ENCODE data around the gene CXCL17. TPM values are rescaled to one million over a fixed set of nuclear protein-coding genes. Genes with fewer than 3 reads are reported as not detected.

Gene CXCL17
- total RNA-seq, 1 donor from 2014 or later: 2.9 TPM

GRCh38 chr19:42411581-42412178 is 31.1 kb downstream of the CXCL17 start:
- Histone ChIP-seq H3K27me3 (no peaks in the 10 kb centered on the region), H3K4me3 (no peak overlapping the region), H3K36me3 (no peaks in the 10 kb centered on the region), H3K9me3 (no peaks in the 10 kb centered on the region), H3K27ac (no peak overlapping the region), H3K4me1 (peaks cover 6% of the 10 kb centered on the region)
- intact Hi-C loops (cut with DNase I): no loop called here
- DNase-seq (ENCODE audit: extremely low spot score in 2 of 2): no peak
- TF ChIP-seq POLR2A (IDR thresholded peaks at IDR 0.05): no peak
- TF ChIP-seq, protein P1, sequence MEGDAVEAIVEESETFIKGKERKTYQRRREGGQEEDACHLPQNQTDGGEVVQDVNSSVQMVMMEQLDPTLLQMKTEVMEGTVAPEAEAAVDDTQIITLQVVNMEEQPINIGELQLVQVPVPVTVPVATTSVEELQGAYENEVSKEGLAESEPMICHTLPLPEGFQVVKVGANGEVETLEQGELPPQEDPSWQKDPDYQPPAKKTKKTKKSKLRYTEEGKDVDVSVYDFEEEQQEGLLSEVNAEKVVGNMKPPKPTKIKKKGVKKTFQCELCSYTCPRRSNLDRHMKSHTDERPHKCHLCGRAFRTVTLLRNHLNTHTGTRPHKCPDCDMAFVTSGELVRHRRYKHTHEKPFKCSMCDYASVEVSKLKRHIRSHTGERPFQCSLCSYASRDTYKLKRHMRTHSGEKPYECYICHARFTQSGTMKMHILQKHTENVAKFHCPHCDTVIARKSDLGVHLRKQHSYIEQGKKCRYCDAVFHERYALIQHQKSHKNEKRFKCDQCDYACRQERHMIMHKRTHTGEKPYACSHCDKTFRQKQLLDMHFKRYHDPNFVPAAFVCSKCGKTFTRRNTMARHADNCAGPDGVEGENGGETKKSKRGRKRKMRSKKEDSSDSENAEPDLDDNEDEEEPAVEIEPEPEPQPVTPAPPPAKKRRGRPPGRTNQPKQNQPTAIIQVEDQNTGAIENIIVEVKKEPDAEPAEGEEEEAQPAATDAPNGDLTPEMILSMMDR (IDR thresholded peaks at IDR 0.05): no peak
- TF ChIP-seq POLR2AphosphoS5 (IDR thresholded peaks at IDR 0.05; ENCODE audit: insufficient read depth in 1 of 2, low read depth in 1 of 2): no peak

DNA sequence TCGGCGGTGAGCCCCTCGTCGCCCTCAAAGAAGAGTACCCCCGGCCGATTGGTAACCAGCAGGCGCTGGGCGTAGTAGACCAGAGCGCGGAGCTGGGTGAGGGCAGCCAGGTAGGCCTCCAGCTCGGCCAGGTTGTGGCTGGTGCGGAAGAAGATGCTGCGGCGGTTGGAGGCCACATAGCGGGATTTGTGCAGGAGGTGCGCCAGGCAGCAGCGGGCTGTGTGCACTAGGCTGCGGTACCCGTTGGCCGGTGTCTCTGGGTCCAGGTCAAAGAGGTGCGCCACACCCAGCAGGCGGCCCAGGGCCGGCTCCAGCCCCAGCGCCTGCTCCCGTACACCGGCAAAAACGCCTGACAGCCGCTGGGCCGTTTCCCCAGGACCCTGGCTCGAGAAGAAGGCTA is 32.4 kb downstream of the CXCL17 start:
- no peaks in the 10 kb centered on the region for H3K27me3 ChIP-seq
- no peaks in the 10 kb centered on the region for H3K36me3 ChIP-seq
- H3K27ac ChIP-seq: no peak overlapping the region
- H3K9me3 ChIP-seq: no peaks in the 10 kb centered on the region
- intact Hi-C loops (cut with DNase I): no loop called here
- no peak overlapping the region for H3K4me3 ChIP-seq
- H3K4me1 ChIP-seq: peaks cover 6% of the 10 kb centered on the region
- no peak for DNase-seq (ENCODE audit: extremely low spot score in 2 of 2)
- no peak for TF ChIP-seq POLR2AphosphoS5 (IDR thresholded peaks at IDR 0.05; ENCODE audit: insufficient read depth in 1 of 2, low read depth in 1 of 2)
- no peak for TF ChIP-seq POLR2A (IDR thresholded peaks at IDR 0.05)
- TF ChIP-seq, protein P1 (IDR thresholded peaks at IDR 0.05): no peak

DNA sequence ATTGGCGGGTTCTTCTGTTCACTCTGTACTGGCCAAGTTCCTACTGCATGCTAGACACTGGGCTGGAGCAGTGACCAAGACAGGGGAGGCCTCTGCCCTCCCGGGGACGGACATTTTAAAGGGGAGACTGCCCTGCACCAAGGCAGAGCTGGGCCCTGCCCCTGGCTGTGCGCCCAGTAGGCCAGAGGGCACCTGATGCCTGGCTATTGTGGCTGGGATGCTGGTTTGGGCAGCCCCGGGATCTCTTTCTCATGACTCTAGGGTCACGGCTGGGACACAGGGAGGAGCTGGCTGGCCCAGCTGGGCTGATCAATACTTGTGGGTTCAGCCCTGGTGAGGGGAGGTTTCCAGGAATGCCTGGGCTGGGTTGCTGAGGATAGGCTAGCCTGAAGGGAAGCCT is 33.3 kb downstream of the CXCL17 start:
- no peak for TF ChIP-seq POLR2AphosphoS5 (IDR thresholded peaks at IDR 0.05; ENCODE audit: insufficient read depth in 1 of 2, low read depth in 1 of 2)
- no peak for TF ChIP-seq POLR2A (IDR thresholded peaks at IDR 0.05)
- TF ChIP-seq, protein P1 (IDR thresholded peaks at IDR 0.05): no peak
- DNase-seq (ENCODE audit: extremely low spot score in 2 of 2): no peak
- no peaks in the 10 kb centered on the region for H3K36me3 ChIP-seq
- H3K4me1 ChIP-seq: peaks cover 6% of the 10 kb centered on the region
- no peak overlapping the region for H3K27ac ChIP-seq
- H3K27me3 ChIP-seq: no peaks in the 10 kb centered on the region
- intact Hi-C loops (cut with DNase I): no loop called here
- no peak overlapping the region for H3K4me3 ChIP-seq
- H3K9me3 ChIP-seq: no peaks in the 10 kb centered on the region

GRCh38 chr19:42407816-42408175 is 35.0 kb downstream of the CXCL17 start:
- no peak for DNase-seq (ENCODE audit: extremely low spot score in 2 of 2)
- no peaks in the 10 kb centered on the region for H3K36me3 ChIP-seq
- H3K9me3 ChIP-seq: no peaks in the 10 kb centered on the region
- peaks cover 6% of the 10 kb centered on the region for H3K4me1 ChIP-seq
- intact Hi-C loops (cut with DNase I): no loop called here
- H3K27me3 ChIP-seq: no peaks in the 10 kb centered on the region
- TF ChIP-seq, protein P1 (IDR thresholded peaks at IDR 0.05): no peak
- TF ChIP-seq POLR2A (IDR thresholded peaks at IDR 0.05) (no peak), POLR2AphosphoS5 (IDR thresholded peaks at IDR 0.05; ENCODE audit: insufficient read depth in 1 of 2, low read depth in 1 of 2) (no peak)
- no peak overlapping the region for H3K4me3 ChIP-seq
- no peak overlapping the region for H3K27ac ChIP-seq

DNA sequence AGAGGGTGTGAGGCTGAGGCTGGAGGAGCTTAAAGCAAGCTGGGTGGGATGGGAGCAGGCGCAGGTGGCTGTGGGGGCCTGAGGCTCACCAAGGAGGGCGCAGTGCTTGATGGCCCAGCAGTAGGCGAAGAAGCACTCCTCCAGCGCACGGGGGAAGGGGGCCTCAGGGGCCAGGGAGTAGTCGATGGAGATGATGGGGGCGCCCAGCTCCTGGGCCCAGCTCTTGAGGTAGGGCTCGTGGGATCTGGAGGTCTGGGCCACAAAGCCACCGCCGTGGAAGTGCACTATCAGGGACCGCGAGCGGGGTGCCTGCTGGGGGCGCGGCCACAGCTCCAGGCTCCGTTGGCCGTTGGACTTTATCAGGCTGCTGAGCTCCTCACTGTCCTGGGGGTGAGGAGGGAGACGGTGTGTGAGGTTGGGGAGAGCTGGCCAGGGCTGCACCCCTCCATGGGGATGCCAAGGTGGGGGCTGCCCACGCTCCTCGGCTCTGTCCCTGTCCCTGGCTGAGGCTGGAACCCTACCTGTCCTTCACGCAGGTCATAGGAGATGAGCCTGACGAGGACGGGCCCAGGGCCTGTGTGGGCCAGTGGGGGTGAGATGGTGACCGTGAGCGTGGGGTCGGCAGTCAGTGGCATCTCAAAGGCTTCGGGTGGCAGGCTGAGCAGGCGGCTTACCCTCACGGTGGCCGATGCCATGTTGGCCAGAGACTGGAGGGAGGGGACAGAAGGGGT is 35.5 kb downstream of the CXCL17 start:
- peaks cover 10% of the 10 kb centered on the region for H3K4me1 ChIP-seq
- no peaks in the 10 kb centered on the region for H3K9me3 ChIP-seq
- TF ChIP-seq POLR2A (IDR thresholded peaks at IDR 0.05) (no peak), POLR2AphosphoS5 (IDR thresholded peaks at IDR 0.05; ENCODE audit: insufficient read depth in 1 of 2, low read depth in 1 of 2) (no peak)
- TF ChIP-seq, protein P1 (IDR thresholded peaks at IDR 0.05): no peak
- H3K27me3 ChIP-seq: no peaks in the 10 kb centered on the region
- intact Hi-C loops (cut with DNase I): no loop called here
- H3K27ac ChIP-seq: no peak overlapping the region
- DNase-seq (ENCODE audit: extremely low spot score in 2 of 2): no peak
- H3K36me3 ChIP-seq: no peaks in the 10 kb centered on the region
- H3K4me3 ChIP-seq: no peak overlapping the region

Measured in vagina (tissue), 2 donors.